K562 (cell line): Measurements from ENCODE around the gene COL4A2. TPM values are rescaled to one million over a fixed set of nuclear protein-coding genes. Genes with fewer than 3 reads are reported as not detected.
A peak's percentile ranks its signal among the peaks of the same experiment; 100 is the strongest.

Experiments
- ATAC-seq: fragments of 200-7000 bp; cut with Tn5 transposase; 3 replicates; pipeline ENCODE4 v1.9.1; 2020; ENCODE audit warnings: moderate library complexity
- BruUV-seq: library from RNA; stranded (reverse); fragments of 400-500 nt; replicated peaks from 2 replicates; lab custom pipeline; 2021; lab: Mats Ljungman, UMichigan
- CTCF ChIA-PET: fragments of 300-600 bp; formaldehyde crosslinking; extraction: SDS; loops from one replicate; lab custom pipeline; 2021; ENCODE audit warnings: low intra/inter-chr PET ratio; lab: Yijun Ruan, JAX
- POLR2A ChIA-PET: fragments of 300-600, 350-650 bp; sonication (Branson Sonifier 250); formaldehyde crosslinking; extraction: SDS; loops from one replicate; lab custom pipeline; 2021; ENCODE audit warnings: antibody characterized with exemption, inconsistent platforms; lab: Yijun Ruan, JAX
- DNase-seq, 4 experiments: peaks; one replicate each; pipeline versions ENCODE4 v3.0.0 to v3.0.0-alpha.2; 2011 to 2018; ENCODE audit warnings: low spot score in 3 of 4, mixed read lengths in 3 of 4; ENCODE audit errors: extremely low read depth in 1 of 4
- FAIRE-seq: peaks from 2 replicates; lab custom pipeline; 2011; peaks lifted over from hg19 to GRCh38; lab: Jason Lieb, UNC
- H2AFZ ChIP-seq: 2 replicates; pipeline ENCODE4 v1.6.0; 2011; ENCODE audit warnings: low read depth, low read length, control low read depth, inconsistent platforms
- H3K27ac ChIP-seq: fragments of 200-600 bp; 3 replicates; pipeline ENCODE4 v1.8.0; 2011; ENCODE audit warnings: low read depth, mild to moderate bottlenecking, control low read depth, inconsistent platforms, low read length, moderate library complexity, mixed read lengths; ENCODE audit errors: extremely low read depth
- H3K27me3 ChIP-seq, 2 experiments: fragments of 300-600 bp in 1 of 2; 2 replicates in 1 of 2; 3 replicates in 1 of 2; pipeline versions ENCODE4 v1.6.0 to v1.8.0; 2011; ENCODE audit warnings: inconsistent platforms in 2 of 2, low read length in 2 of 2, mild to moderate bottlenecking in 1 of 2, mixed read lengths in 1 of 2, moderate library complexity in 1 of 2; ENCODE audit not compliant: control insufficient read depth in 2 of 2, insufficient read depth in 2 of 2
- H3K36me3 ChIP-seq: fragments of 300-600 bp; 3 replicates; pipeline ENCODE4 v1.8.0; 2011; ENCODE audit warnings: mild to moderate bottlenecking, low read length, inconsistent platforms; ENCODE audit not compliant: control insufficient read depth, insufficient read depth
- H3K4me1 ChIP-seq, 2 experiments: fragments of 200-600 bp in 1 of 2; replicated peaks in 1 of 2; 2 replicates in 1 of 2; 3 replicates in 1 of 2; pipeline versions ENCODE4 v1.5.1 to v1.8.0; 2011; ENCODE audit warnings: inconsistent platforms in 2 of 2, low read length in 2 of 2, mild to moderate bottlenecking in 1 of 2, mixed read lengths in 1 of 2, moderate library complexity in 1 of 2; ENCODE audit not compliant: control insufficient read depth in 2 of 2, insufficient read depth in 2 of 2
- H3K4me2 ChIP-seq: 2 replicates; pipeline ENCODE4 v1.6.1; 2011; ENCODE audit warnings: low read length, control low read depth, inconsistent platforms, mixed read lengths; ENCODE audit not compliant: insufficient read depth
- H3K4me3 ChIP-seq: fragments of 200-600 bp; sonication (generic), shearing (Covaris generic); 2 replicates; pipeline ENCODE4 v1.5.1; 2016; ENCODE audit warnings: control low read depth, inconsistent platforms
- H3K79me2 ChIP-seq: fragments of 200-600 bp; 3 replicates; pipeline ENCODE4 v1.8.0; 2011; ENCODE audit warnings: low read length, inconsistent platforms; ENCODE audit not compliant: control insufficient read depth, insufficient read depth
- H3K9ac ChIP-seq, 2 experiments: 2 replicates each; pipeline versions ENCODE4 v1.6.0 to v1.6.1; 2011; ENCODE audit warnings: low read depth in 2 of 2, low read length in 2 of 2, control low read depth in 1 of 2, inconsistent platforms in 1 of 2, mild to moderate bottlenecking in 1 of 2, mixed read lengths in 1 of 2; ENCODE audit not compliant: insufficient read depth in 1 of 2
- H3K9me1 ChIP-seq: one replicate; pipeline ENCODE4 v1.6.0; 2011; ENCODE audit warnings: inconsistent platforms, mild to moderate bottlenecking, low read length, moderate library complexity; ENCODE audit not compliant: control insufficient read depth, insufficient read depth
- H3K9me3 ChIP-seq: replicated peaks from 2 replicates; pipeline ENCODE4 v1.5.1; 2011; ENCODE audit warnings: low read depth, low read length, inconsistent platforms; ENCODE audit not compliant: control insufficient read depth, insufficient read depth
- H4K20me1 ChIP-seq: replicated peaks from 2 replicates; pipeline ENCODE4 v1.6.1; 2011; ENCODE audit warnings: low read length, inconsistent platforms, mixed read lengths; ENCODE audit not compliant: control insufficient read depth, insufficient read depth
- BHLHE40 ChIP-seq: IDR thresholded peaks from 2 replicates; pipeline ENCODE4 v1.6.1; 2011; ENCODE audit warnings: low read length, improper control_type of control experiment
- PCBP2 ChIP-seq: fragments of 200-400 bp; formaldehyde crosslinking; IDR thresholded peaks from 2 replicates; pipeline ENCODE4 v1.6.1; 2018; ENCODE audit warnings: low read length, low read depth, mild to moderate bottlenecking, moderate library complexity; ENCODE audit not compliant: poor library complexity, severe bottlenecking
- ZC3H8 ChIP-seq: fragments of 450-650 bp; IDR thresholded peaks from 2 replicates; pipeline ENCODE4 v1.6.1; 2017
- WGBS: fragments of 100-300 bp; shearing (Covaris generic); methylation state at CpG from one replicate; pipeline ENCODE4 v1.1.6; 2016; ENCODE audit warnings: low coverage, mixed read lengths; ENCODE audit not compliant: insufficient coverage; ENCODE audit errors: missing lambda C conversion rate; 5-methylcytosine and 5-hydroxymethylcytosine counted together
- in situ Hi-C: fragments of 300-500 bp; cut with MboI; formaldehyde crosslinking; loops from 4 replicates; pipeline ENCODE4 v1.15.0; 2018; ENCODE audit warnings: inconsistent platforms, mixed read lengths
- intact Hi-C: fragments of 100-400 bp; cut with micrococcal nuclease; formaldehyde crosslinking; loops from 2 replicates; pipeline ENCODE4 v1.14.2; 2022
- polyA plus RNA-seq, 8 experiments: library from polyadenylated mRNA; depleted of rRNA in 4 of 8; stranded (reverse) in 5 of 8; unstranded in 3 of 8; fragments of >200 nt; fragmentation: Nextera tagmentation in 2 of 8; fragmentation: Illumina TruSeq in 1 of 8; extraction: Ambion mirVana in 2 of 8; extraction: Trizol in 1 of 8; gene quantifications; 2 replicates each; pipeline versions ENCODE4 v1.2.1 to v1.2.3, GENCODE V29; 2011 to 2014; ENCODE audit warnings: inconsistent platforms in 1 of 8, missing spikeins in 1 of 8
- total RNA-seq, 7 experiments: library from RNA; depleted of rRNA in 6 of 7; stranded (reverse); fragments of >200 nt in 6 of 7; fragmentation: Illumina TruSeq in 2 of 7; extraction: Trizol in 2 of 7; gene quantifications; 2 replicates each; pipeline versions ENCODE4 v1.2.1 to v1.2.3, GENCODE V29; 2011 to 2021; ENCODE audit warnings: low replicate concordance in 1 of 7
- TF ChIP-seq, protein P1 (sequence below): fragments of 250-450 bp; sonication (Bioruptor Pico); IDR thresholded peaks from 2 replicates; pipeline ENCODE4 v1.8.0; 2022; ENCODE audit warnings: inconsistent platforms

The COL4A2 gene
- total and polyA plus RNA-seq, 9 of the 15 experiments (the other 6 are each of a cell fraction or from before 2014, with no cell fraction given), result 0.13 to 15.2 (median 8.1) TPM

DNA sequence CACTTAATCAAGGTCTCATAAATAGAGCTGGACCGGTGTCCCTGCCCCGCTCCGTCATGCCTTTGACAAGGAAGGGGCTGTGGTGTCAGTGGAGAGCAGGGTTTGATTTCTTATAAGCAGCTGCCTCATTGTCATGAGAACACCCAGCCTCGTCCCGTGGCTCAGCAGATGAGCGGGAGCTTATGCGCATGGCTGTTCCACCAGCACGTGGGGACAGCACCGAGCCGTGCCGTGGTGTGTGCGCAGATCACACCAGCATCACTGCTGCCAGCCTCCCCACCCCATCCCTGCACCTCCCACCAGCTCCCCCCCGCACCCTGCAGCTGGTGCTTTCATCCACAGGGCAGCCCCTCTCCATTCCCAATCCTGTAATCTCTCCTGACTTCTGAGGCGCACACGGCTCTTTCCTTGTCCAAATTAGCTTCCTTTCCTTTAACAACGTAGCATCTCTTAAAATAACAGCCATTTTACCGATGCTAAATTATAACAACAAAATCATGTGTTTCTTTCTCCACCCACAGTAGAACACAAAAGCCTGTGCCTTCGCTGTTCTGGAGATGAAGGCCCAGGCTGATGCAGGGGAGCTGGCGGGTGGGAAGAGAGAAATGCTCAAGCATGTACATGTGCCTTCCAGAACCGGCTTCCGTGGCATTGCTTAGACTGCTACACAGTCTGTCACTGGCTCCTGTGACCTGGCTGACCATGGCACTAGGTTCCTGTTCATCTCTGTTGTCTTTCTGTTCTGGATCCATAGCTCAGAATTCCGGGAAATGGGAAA, 157.7 kb downstream of the COL4A2 start:
- 27% methylated on average over 11 of the region's 22 CpGs for WGBS
- Histone ChIP-seq H2AFZ (no peak overlapping the region), H3K36me3 (no peaks in the 10 kb centered on the region), H4K20me1 (no peaks in the 10 kb centered on the region), H3K4me1 (peaks cover 0 to 17% of the 10 kb centered on the region in 2 experiments; a peak in 2 of 5 replicates), H3K27ac (no peak overlapping the region), H3K4me2 (no peak overlapping the region), H3K9ac (no peak overlapping the region), H3K79me2 (no peaks in the 10 kb centered on the region), H3K9me1 (no peaks in the 10 kb centered on the region), H3K9me3 (no peaks in the 10 kb centered on the region), H3K4me3 (no peak overlapping the region), H3K27me3 (no peaks in the 10 kb centered on the region)
- CTCF ChIA-PET, result no interaction called here
- no TSS peak for BruUV-seq
- POLR2A ChIA-PET, result interaction anchor here (0.5 kb wide), 1 partner anchor 72 kb away, joined by 4 read pairs; no protein-coding TSS in a partner anchor
- TF ChIP-seq PCBP2, result no peak
- TF ChIP-seq, protein P1, sequence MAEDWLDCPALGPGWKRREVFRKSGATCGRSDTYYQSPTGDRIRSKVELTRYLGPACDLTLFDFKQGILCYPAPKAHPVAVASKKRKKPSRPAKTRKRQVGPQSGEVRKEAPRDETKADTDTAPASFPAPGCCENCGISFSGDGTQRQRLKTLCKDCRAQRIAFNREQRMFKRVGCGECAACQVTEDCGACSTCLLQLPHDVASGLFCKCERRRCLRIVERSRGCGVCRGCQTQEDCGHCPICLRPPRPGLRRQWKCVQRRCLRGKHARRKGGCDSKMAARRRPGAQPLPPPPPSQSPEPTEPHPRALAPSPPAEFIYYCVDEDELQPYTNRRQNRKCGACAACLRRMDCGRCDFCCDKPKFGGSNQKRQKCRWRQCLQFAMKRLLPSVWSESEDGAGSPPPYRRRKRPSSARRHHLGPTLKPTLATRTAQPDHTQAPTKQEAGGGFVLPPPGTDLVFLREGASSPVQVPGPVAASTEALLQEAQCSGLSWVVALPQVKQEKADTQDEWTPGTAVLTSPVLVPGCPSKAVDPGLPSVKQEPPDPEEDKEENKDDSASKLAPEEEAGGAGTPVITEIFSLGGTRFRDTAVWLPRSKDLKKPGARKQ (CRISPR knock-in tag), result no peak
- TF ChIP-seq BHLHE40, result 0 out of 2 replicates have a peak, but pooled peaks have one; percentile 12
- no peak for TF ChIP-seq ZC3H8
- intact Hi-C loops (no loop called here), in situ Hi-C loops (loop anchor here (10.0 kb wide), 1 partner anchor 350 kb away; no protein-coding TSS in a partner anchor)
- FAIRE-seq (no peak), DNase-seq (no peak), ATAC-seq (no peak)
